Stimulated activated CD4-positive, alpha-beta T cell treated with anti-CD3 and anti-CD28 coated beads, TNF-alpha, amount 100 ng/mL, for 48 hours (primary cell): ENCODE data around the gene SERTAD1.
"Not testable (repeated sequence)": the region's sequence is repeated elsewhere in the genome, so short reads cannot be mapped to it uniquely, and the experiment has no call there.

Experiments
- DNase-seq, 3 donors: peaks; one replicate each; pipeline ENCODE4 v3.0.0-alpha.2; 2020; ENCODE audit warnings: low read depth in 3 of 3

Gene SERTAD1

GRCh38 chr19:40425450-40426287 is at the start of gene SERTAD1:
Gene SERTAD1 (minus strand): TSS chr19:40425992. CDS start chr19:40423546, 2,446 bp downstream.
- DNase-seq, result peak; percentile 99 to 100 (median 100)

- DNase-seq, result no peak
Observed at GRCh38 chr19:40474737-40475136, 48.9 kb upstream of the SERTAD1 start.

GRCh38 chr19:40472516-40472915 is 46.7 kb upstream of the SERTAD1 start:
- no peak for DNase-seq

GRCh38 chr19:40471111-40471510 is 45.3 kb upstream of the SERTAD1 start:
- no peak for DNase-seq

GRCh38 chr19:40469011-40469410 is 43.2 kb upstream of the SERTAD1 start:
- DNase-seq, result no peak

- DNase-seq, result no peak
Observed at GRCh38 chr19:40466985-40467734, 41.4 kb upstream of the SERTAD1 start, which contains the start of gene SPTBN4. Gene SPTBN4 (plus strand): TSS chr19:40467001. CDS start chr19:40472622, 5,621 bp downstream.

GRCh38 chr19:40466219-40466984 is 40.6 kb upstream of the SERTAD1 start:
- DNase-seq, result peak in 2 of 3 donors; percentile 35 to 79

GRCh38 chr19:40465557-40466218 is 39.9 kb upstream of the SERTAD1 start, which contains the start of gene BLVRB:
Gene BLVRB (minus strand): TSS chr19:40465745. CDS start chr19:40465688, 57 bp downstream.
- peak; percentile 98 to 100 (median 99) for DNase-seq

GRCh38 chr19:40465025-40465556 is 39.3 kb upstream of the SERTAD1 start:
- peak in 1 of 3 donors; percentile 29 for DNase-seq

- peak in 2 of 3 donors; percentile 66 to 69 for DNase-seq
Observed at GRCh38 chr19:40464059-40465024, 38.5 kb upstream of the SERTAD1 start.

GRCh38 chr19:40463587-40464037 is 37.8 kb upstream of the SERTAD1 start:
- not testable (repeated sequence) for DNase-seq

GRCh38 chr19:40461669-40462221 is 36.0 kb upstream of the SERTAD1 start:
- no peak for DNase-seq

- no peak for DNase-seq
Observed at GRCh38 chr19:40460185-40460584, 34.4 kb upstream of the SERTAD1 start.

GRCh38 chr19:40458597-40458974 is 32.8 kb upstream of the SERTAD1 start:
- no peak for DNase-seq

- no peak for DNase-seq
Observed at GRCh38 chr19:40457953-40458596, 32.3 kb upstream of the SERTAD1 start.

- no peak for DNase-seq
Observed at GRCh38 chr19:40457048-40457447, 31.3 kb upstream of the SERTAD1 start.

GRCh38 chr19:40453943-40454342 is 28.2 kb upstream of the SERTAD1 start:
- not testable (repeated sequence) for DNase-seq

GRCh38 chr19:40453151-40453735 is 27.5 kb upstream of the SERTAD1 start:
- no peak for DNase-seq
